Prostate gland (tissue), 2 donors: Measurements from ENCODE around the gene CUL4A. TPM values are rescaled to one million over a fixed set of nuclear protein-coding genes. Genes with fewer than 3 reads are reported as not detected.

Experiments used
- DNase-seq: peaks from one replicate; pipeline ENCODE4 v3.0.0-alpha.2; 2019; ENCODE audit warnings: low spot score
- H3K27ac ChIP-seq, 2 donors: fragments of 200-600 bp; sonication (generic); 2 replicates each; pipeline ENCODE4 v1.5.1; 2017 to 2019
- H3K27me3 ChIP-seq: fragments of 200-600 bp; sonication (generic); replicated peaks from 2 replicates; pipeline ENCODE4 v1.5.1; 2019; ENCODE audit not compliant: insufficient read depth
- H3K36me3 ChIP-seq, 2 donors: fragments of 200-600 bp; sonication (generic); 1 replicate in 1 of 2; 2 replicates in 1 of 2; pipeline versions ENCODE4 v1.5.1 to v1.8.1; 2017 to 2019
- H3K4me1 ChIP-seq: fragments of 200-600 bp; sonication (generic); replicated peaks from 2 replicates; pipeline ENCODE4 v1.5.1; 2019
- H3K4me3 ChIP-seq, 2 donors: fragments of 200-600 bp; sonication (generic); 2 replicates each; pipeline ENCODE4 v1.5.1; 2017 to 2019
- H3K9me3 ChIP-seq: fragments of 200-600 bp; sonication (generic); 2 replicates; pipeline ENCODE4 v1.5.1; 2017
- POLR2A ChIP-seq: fragments of 450-650 bp; IDR thresholded peaks from one replicate; pipeline ENCODE4 v1.6.1; 2016; ENCODE audit warnings: antibody characterized with exemption, mild to moderate bottlenecking
- POLR2AphosphoS5 ChIP-seq: sonication (generic); formaldehyde crosslinking; IDR thresholded peaks from one replicate; pipeline ENCODE4 v1.6.1; 2017; ENCODE audit warnings: antibody characterized with exemption
- WGBS: methylation state at CpG from one replicate; pipeline ENCODE4 v1.1.5; 2018; 5-methylcytosine and 5-hydroxymethylcytosine counted together
- intact Hi-C: fragments of 100-400 bp; cut with DNase I; formaldehyde crosslinking; loops from one replicate; pipeline ENCODE4 v1.14.2; 2022
- total RNA-seq, 2 donors: library from RNA; depleted of rRNA; stranded (reverse); fragments of >200 nt; gene quantifications; one replicate each; pipeline ENCODE4 v1.1.0, GENCODE V29; 2016
- TF ChIP-seq, protein P1 (sequence below), 4 experiments: fragments of 200-600 bp in 2 of 4; fragments of 450-650 bp in 2 of 4; sonication (generic) in 2 of 4; IDR thresholded peaks; 1 replicate in 3 of 4; 2 replicates in 1 of 4; pipeline ENCODE4 v1.5.1; 2016 to 2019; ENCODE audit warnings: antibody characterized with exemption in 4 of 4, mild to moderate bottlenecking in 2 of 4, moderate library complexity in 2 of 4

The CUL4A gene
- total RNA-seq, 2 donors from 2014 or later, result 103 to 185 TPM

DNA sequence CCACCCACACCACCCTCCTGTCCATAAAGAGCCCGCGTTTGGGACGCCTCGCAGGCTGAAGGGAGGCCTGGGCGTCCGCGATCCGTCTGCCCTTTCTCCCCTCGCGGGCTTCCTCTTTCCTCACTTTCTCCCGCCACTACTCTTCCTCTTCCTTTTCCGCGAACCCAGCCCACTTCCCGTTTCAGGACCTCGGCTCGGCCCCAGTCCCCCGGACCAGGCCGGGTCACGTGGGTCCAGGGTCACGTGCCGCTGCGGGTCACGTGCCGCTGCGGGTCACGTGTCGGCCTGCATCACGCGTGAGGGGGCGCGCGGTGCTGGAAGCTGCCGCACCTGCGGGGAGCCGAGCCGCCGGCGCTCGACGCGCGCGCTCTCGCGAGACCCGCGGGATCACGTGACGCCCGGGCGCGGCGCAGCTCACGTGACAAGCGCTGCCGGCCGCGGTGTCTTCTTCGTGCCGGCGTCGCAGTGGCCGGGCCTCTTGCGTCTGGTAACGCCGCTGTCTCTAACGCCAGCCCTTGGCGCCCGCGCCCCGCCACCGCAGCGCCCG is 87.5 kb downstream of the CUL4A start, which contains the start of gene LAMP1:
TSS of gene LAMP1 (plus strand) at position 417 of the 547 bp plus-strand sequence. CDS start 196 bp downstream, outside the sequence.
- peak within 1 kb of the TSS; percentile 83 to 86 for H3K27ac ChIP-seq
- no peaks in the 10 kb centered on the region for H3K36me3 ChIP-seq
- peak within 1 kb of the TSS; percentile 90 for H3K4me3 ChIP-seq
- no peaks in the 10 kb centered on the region for H3K27me3 ChIP-seq
- H3K9me3 ChIP-seq, result no peaks in the 10 kb centered on the region
- H3K4me1 ChIP-seq, result no peaks in the 10 kb centered on the region
- intact Hi-C loops, result loop anchor here (5.0 to 10.0 kb wide), 2 partner anchors 90 to 142 kb away; partner anchors contain the start of genes CUL4A, PCID2 and PROZ
- TF ChIP-seq, protein P1, sequence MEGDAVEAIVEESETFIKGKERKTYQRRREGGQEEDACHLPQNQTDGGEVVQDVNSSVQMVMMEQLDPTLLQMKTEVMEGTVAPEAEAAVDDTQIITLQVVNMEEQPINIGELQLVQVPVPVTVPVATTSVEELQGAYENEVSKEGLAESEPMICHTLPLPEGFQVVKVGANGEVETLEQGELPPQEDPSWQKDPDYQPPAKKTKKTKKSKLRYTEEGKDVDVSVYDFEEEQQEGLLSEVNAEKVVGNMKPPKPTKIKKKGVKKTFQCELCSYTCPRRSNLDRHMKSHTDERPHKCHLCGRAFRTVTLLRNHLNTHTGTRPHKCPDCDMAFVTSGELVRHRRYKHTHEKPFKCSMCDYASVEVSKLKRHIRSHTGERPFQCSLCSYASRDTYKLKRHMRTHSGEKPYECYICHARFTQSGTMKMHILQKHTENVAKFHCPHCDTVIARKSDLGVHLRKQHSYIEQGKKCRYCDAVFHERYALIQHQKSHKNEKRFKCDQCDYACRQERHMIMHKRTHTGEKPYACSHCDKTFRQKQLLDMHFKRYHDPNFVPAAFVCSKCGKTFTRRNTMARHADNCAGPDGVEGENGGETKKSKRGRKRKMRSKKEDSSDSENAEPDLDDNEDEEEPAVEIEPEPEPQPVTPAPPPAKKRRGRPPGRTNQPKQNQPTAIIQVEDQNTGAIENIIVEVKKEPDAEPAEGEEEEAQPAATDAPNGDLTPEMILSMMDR (IDR thresholded peaks at IDR 0.05), result peak in 2 of 4 experiments; percentile 24 to 33
- peak; percentile 88 for TF ChIP-seq POLR2AphosphoS5
- peak; percentile 56 for TF ChIP-seq POLR2A
- peak; percentile 94 for DNase-seq
- under 1% methylated on average over 63 of the region's 74 CpGs for WGBS

DNA sequence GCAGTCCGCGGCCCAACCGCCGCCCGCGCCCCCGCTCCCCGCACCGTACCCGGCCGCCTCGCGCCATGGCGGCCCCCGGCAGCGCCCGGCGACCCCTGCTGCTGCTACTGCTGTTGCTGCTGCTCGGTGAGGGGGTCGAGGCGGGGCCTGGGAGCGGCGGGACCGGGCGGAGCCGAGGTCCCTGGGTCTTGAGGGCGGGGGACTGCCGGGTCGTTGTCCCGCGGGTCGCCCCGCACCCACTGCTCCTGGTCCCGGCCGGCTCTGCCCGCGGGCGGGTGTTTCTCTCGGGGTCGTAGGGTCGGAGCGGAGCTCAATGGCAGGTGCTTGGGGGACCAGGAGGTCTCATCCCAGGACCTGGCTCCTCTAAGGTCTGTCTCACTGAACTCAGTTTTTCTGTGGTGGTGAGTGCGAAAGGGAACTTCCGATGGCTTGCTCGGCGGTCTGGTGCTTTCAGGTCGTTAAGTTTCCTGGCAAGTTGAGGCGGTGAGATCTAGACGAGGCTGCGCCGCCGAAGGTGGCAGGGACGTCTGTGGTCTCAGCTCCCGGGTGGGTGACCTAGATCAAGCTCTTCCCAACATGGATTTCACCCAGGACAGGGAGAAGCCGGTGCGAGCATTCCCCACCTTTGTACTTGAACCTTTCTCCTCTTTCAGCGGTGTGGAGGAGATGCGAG is 88.1 kb downstream of the CUL4A start:
- TF ChIP-seq POLR2A (no peak), POLR2AphosphoS5 (no peak)
- TF ChIP-seq, protein P1 (IDR thresholded peaks at IDR 0.05), result no peak
- Histone ChIP-seq H3K27ac (peak overlapping the region; percentile 68 to 83), H3K36me3 (no peaks in the 10 kb centered on the region), H3K27me3 (no peaks in the 10 kb centered on the region), H3K9me3 (no peaks in the 10 kb centered on the region), H3K4me3 (peak overlapping the region; percentile 90), H3K4me1 (no peaks in the 10 kb centered on the region)
- WGBS, result 1% methylated on average over 34 of the region's 58 CpGs
- no peak for DNase-seq
- intact Hi-C loops, result loop anchor here (5.0 to 10.0 kb wide), 2 partner anchors 90 to 143 kb away; partner anchors contain the start of genes CUL4A, PCID2 and PROZ

DNA sequence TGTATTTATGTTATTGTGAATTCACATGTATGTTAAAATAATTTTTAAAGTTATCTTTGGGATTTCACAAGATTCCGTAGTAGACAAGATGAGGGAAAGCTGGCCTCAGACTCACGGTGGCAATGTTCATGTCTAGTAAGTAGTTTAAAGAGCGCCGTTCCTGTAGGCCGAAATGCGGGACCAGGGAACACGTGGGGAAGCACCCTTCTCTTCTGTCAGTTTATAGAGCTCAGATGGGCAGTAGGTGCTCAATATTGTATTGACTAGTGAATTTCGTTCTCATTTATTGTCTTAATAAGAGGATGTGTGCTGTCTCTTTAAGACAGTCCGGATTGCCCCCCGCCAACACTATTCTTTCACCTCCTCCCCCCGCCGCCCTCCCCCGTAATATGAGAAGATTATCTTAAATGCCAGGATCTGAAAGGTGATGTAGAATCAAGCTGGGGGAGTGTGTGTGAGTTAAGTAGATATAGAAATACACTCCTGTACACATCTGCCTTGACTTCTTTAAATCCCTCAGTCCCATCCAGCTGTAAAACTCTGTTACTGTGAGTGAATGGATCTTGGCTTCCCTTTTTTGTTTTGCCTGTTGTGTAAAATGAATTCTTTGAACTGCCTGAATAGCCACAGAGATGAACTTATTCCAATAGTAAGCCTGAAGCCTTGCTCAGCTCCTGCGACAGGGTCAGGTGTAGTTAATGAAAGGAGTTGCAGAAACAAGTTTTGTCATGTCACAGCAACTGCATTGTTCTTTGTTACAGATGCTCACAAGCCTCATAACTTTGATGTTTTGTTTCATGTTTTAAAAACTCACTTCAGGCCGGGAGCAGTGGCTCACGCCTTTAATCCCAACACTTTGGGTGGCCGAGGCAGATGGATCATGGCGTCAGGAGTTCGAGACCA is 88.9 kb downstream of the CUL4A start:
- DNase-seq, result no peak
- intact Hi-C loops, result loop anchor here (5.0 to 10.0 kb wide), 2 partner anchors 91 to 143 kb away; partner anchors contain the start of genes CUL4A, PCID2 and PROZ
- Histone ChIP-seq H3K4me3 (peak overlapping the region; percentile 90), H3K9me3 (no peaks in the 10 kb centered on the region), H3K36me3 (no peaks in the 10 kb centered on the region), H3K27me3 (no peaks in the 10 kb centered on the region), H3K4me1 (no peaks in the 10 kb centered on the region), H3K27ac (peak overlapping the region; percentile 68 to 83)
- TF ChIP-seq POLR2AphosphoS5 (no peak), POLR2A (no peak)
- TF ChIP-seq, protein P1 (IDR thresholded peaks at IDR 0.05), result no peak
- 15% methylated on average over 19 of the region's 19 CpGs for WGBS

DNA sequence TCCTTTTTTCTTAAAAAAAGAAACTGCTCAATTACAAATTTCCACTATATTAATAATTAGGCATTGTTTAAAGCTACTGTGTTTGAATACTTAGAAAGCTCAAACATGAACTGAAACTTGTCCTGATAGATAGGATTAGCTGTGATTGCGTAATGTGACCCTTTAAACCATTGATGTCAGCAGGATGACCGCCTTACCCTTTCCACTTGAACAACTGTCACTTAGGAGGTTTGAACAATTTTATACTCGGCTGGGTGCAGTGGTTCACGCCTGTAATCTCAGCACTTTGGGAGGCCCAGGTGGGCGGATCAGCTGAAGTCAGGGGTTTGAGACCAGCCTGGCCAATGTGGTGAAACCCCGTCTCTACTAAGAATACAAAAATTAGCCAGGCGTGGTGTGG is 90.5 kb downstream of the CUL4A start:
- no peaks in the 10 kb centered on the region for H3K4me1 ChIP-seq
- no peak overlapping the region for H3K4me3 ChIP-seq
- 86% methylated on average over 7 of the region's 7 CpGs for WGBS
- H3K9me3 ChIP-seq, result no peaks in the 10 kb centered on the region
- H3K27me3 ChIP-seq, result no peaks in the 10 kb centered on the region
- no peak for DNase-seq
- H3K36me3 ChIP-seq, result no peaks in the 10 kb centered on the region
- TF ChIP-seq, protein P1 (IDR thresholded peaks at IDR 0.05), result no peak
- TF ChIP-seq POLR2A (no peak), POLR2AphosphoS5 (no peak)
- no peak overlapping the region for H3K27ac ChIP-seq
- intact Hi-C loops, result loop anchor here (5.0 to 10.0 kb wide), 2 partner anchors 93 to 145 kb away; partner anchors contain the start of genes CUL4A, PCID2 and PROZ
